CD4-positive, alpha-beta T cell treated with Interferon gamma for 1 hour (primary cell): Measurements from ENCODE around the gene ICA1.
"Not testable (repeated sequence)": the region's sequence is repeated elsewhere in the genome, so short reads cannot be mapped to it uniquely, and the experiment has no call there.

Experiments
- DNase-seq: peaks from one replicate; pipeline ENCODE4 v3.0.0-alpha.2; 2020

Gene ICA1

DNA sequence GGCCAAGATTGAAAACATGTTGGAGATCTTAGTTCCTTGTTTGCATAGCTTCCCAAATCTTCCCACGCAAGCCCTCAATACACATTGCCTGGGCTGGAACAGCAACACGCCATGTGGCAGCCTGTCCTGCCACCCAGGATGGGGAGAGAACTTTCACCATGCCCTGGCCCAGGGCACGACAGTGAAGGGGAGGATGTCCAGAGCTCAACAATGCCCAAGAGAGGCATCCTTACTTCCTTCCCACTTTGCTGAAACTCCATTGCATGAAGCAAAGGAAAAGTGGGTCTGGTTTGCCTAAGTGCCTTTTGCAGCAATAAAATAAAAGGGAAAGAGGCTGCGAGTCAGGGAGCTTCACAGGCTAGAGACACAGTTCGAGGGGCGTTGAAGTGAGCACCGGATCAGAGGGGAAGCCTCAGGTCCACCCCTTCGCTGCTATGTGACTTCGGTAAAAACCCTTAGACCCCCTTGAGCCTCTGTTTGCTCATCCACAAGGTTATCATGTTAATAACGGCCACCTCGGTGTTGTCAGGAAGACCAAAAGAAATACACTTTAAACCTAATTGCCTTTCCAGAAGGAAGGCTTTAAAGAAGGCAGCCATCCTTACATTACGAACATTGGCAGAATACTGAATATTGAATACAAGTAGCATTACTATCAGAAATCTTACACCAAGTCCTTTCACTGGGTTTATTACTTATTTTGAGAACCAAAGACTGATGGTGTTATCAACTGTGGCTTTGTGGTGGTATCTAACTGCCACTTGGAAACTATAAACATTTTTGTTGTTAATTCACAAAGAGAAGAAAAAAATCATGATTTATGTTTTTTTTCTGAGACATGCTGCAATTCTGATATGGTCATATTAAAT, 133.3 kb downstream of the ICA1 start:
- DNase-seq, result no peak

DNA sequence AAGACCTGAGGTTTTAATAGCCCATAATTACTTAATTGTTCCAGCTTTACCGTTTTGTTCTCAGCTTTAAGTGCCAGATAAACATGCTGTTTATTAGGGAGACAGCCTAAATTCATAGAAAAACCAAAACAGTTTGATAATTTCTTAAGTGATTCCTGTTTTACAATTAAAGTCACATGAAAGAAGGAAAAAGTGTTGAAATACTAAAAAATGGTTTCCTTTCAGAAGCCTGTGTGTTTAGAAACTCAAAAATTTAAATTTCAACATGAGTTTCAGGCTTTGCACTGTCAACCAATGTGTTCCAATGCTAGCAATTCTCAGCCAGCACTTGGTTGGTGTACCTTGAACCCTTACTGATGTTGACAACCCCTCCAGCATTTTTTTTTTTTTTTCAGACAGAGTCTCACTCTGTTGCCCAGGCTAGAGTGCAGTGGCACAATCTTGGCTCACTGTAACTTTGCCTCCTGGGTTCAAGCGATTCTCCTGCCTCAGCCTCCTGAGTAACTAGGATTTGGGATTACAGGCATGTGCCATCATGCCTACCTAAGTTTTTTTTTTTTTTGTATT, 135.3 kb downstream of the ICA1 start:
- no peak for DNase-seq

- peak; percentile 79 for DNase-seq
Measured at GRCh38 chr7:8125680-8126444, 136.1 kb downstream of the ICA1 start.

GRCh38 chr7:8121243-8121642, 140.7 kb downstream of the ICA1 start:
- no peak for DNase-seq

DNA sequence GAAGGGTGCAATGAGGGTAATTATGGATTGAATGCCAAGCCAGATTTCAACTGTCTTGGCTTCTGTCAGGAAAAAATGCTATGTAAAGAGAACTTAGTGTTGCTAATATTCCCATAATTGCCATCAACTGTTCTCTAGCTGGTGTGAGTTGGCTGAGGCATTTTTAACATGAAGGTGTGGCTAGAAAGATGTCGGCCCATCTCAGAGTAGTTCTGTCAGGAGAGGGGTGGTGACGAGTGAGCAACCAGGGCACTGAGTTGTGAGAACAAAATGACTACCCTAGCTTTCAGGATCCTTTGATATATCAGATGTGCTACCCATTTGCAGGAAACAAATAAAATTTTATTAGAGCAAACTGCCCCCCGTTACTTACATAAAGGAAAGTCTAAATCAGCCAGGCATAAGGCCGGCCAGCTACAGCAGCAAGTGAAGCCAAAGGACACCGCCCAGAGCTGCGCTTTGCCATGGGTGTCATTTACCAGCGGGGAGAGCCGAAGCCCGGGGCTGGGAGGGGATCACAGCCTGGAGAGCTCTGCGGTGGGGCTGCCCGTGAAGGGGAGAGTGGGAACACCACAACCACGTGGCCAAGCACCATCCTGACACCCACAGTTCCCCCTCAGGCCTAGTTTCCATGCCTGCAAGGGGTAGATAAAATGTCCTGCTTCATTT, 141.4 kb downstream of the ICA1 start:
- no peak for DNase-seq

DNA sequence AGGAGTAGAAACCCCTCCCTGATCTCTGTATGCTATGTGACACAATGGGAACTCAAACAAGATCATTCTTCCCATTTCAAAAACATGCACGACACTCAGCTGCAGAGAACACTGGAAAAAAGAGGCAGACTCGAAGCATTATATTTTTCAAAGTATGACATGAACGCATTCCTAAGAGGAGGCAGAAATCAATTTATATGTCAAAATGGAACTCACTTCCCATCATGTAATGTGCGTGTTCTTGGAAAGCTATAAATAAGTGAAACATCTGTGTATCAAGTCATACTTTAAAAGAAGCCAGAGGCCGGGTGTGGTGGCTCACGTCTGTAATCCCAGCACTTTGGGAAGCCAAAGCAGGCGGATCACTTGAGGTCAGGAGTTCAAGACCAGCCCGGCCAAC, 142.7 kb downstream of the ICA1 start:
- DNase-seq, result no peak

GRCh38 chr7:8117195-8117594, 144.8 kb downstream of the ICA1 start:
- DNase-seq, result no peak

DNA sequence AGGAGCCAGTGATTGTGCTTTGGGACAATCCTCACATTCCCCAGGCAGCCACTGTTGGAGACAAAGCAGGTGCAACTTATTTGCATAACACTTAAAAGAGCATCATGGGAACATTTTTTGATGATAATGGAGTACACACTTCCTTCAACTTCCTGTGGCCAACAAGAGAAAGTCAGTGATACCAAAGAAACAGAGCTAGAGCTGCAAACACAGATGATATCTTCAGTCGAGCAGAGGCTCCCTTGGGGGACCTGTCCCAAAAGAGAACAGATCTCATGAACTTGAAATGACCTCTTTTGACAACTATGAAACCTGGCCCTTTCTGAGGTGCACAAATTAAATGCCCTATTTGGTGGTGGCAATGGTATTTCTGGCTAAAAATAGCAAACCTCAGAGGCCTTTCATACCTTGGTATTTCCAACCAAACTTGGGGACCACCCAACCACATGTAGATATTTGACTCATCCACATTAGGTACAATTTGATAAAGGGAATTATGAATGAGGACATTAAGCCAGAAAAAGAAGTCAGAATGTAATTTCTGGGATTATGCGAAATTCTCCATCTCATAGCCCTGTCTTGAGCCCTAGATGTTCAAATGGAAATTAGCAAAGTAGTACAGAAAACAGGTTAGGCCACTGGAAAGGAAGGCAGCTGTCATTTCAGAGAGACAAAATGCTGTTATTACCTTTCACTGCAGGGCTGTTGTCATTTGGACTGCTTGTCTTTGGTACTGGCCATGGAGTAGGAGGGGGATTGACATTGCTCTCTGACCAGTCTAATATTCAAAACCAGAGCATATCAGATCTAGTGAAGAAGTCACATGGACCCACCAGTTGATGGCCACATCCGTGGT, 146.2 kb downstream of the ICA1 start:
- no peak for DNase-seq

- DNase-seq, result no peak
Measured at GRCh38 chr7:8114175-8114574, 147.8 kb downstream of the ICA1 start.

GRCh38 chr7:8113184-8113583, 148.8 kb downstream of the ICA1 start:
- no peak for DNase-seq

DNA sequence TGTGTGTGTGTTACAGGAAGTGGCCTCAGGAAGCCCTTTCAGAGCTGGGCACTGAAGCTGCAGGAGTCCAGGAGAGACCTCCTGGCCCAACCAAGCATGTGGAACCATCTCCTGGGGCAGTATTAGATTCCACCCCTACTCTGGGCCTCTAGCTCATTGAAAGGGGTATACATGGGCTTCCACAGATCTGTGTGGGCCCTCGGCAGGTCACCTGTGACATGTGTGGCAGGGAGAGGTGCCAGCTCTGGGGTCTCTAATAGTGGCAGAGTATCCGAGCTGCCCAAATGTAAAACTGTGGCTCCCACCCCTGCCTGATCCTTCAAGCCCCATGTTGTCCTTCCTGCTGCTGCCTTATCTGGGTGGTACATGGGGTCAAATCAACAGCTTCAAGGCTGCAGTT, 149.3 kb downstream of the ICA1 start:
- no peak for DNase-seq

GRCh38 chr7:8111282-8111960, 150.5 kb downstream of the ICA1 start:
- no peak for DNase-seq

GRCh38 chr7:8109196-8110022, 152.6 kb downstream of the ICA1 start:
- DNase-seq, result no peak

GRCh38 chr7:8105449-8106095, 156.4 kb downstream of the ICA1 start:
- no peak for DNase-seq

GRCh38 chr7:8103282-8103681, 158.7 kb downstream of the ICA1 start:
- DNase-seq, result no peak

GRCh38 chr7:8101292-8101691, 160.7 kb downstream of the ICA1 start:
- DNase-seq, result not testable (repeated sequence)

DNA sequence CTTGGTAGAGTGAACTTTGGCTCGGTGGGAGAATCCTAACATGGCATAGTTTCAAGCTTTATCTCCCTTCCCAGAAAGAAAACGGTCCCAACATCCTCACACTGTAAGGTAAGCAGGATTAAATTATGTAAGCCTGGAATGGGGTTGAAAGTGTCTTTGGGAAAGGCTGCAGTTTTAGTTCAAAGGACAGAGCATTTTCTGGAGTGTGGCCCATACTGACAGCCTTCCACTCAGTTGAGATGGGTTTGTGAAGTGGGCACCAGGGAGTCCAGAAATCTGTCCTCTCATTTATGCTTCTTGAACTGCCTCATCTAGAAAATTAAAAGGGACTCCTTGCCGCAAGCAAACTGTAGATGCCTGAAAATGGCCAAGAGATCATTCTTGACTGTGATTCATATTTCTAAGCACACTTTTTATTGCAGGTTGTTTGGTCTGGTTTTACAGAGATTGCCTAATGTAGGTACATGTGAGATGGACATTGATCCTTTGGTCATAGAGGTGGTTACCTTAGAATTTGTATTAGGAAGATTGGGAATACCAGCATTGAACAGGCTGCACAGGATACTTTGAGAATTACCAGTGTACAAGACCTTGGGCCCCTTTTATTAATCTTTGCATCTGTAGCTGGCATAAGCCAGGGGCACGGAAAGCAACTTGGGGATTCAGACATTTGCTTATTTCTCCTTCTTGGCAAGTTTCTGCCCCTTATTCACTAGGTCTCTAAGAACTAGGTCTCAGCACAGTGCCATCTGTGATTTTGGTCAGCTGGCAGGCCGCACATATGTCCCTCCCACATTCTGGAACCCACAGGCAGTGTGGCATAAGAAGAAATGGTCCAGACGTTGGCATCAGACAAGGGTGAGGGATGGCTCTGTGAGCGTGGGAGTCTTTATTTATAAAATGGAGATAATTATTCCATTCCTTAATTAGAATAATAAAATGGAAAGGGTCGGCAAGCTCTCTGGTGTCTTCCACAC, 167.5 kb downstream of the ICA1 start:
- no peak for DNase-seq

DNA sequence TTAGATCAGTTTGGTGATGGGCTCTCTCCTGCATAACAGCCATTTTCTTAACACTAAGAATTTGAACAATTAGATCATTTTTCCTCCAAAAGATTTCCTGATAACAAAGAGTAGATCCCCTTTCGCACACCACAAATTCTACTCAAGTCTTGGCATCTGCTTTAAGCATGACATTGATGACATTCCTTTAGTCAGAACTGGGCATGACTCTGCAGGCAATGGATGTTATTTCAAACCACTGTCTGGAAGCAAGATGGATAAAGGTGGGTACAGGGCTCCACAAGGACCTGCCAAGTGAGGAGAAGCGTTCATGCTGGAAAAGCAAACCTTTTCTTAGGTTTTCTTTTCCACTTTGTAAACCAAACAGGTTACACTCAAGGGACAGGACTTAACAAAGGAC, 169.8 kb downstream of the ICA1 start:
- no peak for DNase-seq
